Bronchial epithelial cell (primary cell): ENCODE measurements around the gene ADAM19. TPM values are rescaled to one million over a fixed set of nuclear protein-coding genes. Genes with fewer than 3 reads are reported as not detected.

Experiments
- DNase-seq: peaks from one replicate; pipeline ENCODE4 v3.0.0-alpha.2; 2010; ENCODE audit warnings: low read depth
- FAIRE-seq: peaks from 2 replicates; lab custom pipeline; 2011; peaks lifted over from hg19 to GRCh38; lab: Jason Lieb, UNC
- H3K27me3 ChIP-seq: 2 replicates; pipeline ENCODE4 v1.5.1; 2011; ENCODE audit warnings: low read length; ENCODE audit not compliant: control insufficient read depth, insufficient read depth
- H3K36me3 ChIP-seq: 2 replicates; pipeline ENCODE4 v1.5.1; 2011; ENCODE audit warnings: low read length; ENCODE audit not compliant: control insufficient read depth, insufficient read depth
- H3K4me3 ChIP-seq: 2 replicates; pipeline ENCODE4 v1.5.1; 2011; ENCODE audit warnings: mild to moderate bottlenecking, low read depth, low read length, control low read depth
- CTCF ChIP-seq: IDR thresholded peaks from 2 replicates; pipeline ENCODE4 v1.5.1; 2011; ENCODE audit warnings: mild to moderate bottlenecking, moderate library complexity, low read length, control low read depth, inconsistent platforms; ENCODE audit not compliant: insufficient read depth, severe bottlenecking
- total RNA-seq: library from RNA; depleted of rRNA; stranded (reverse); fragments of >200 nt; gene quantifications from 2 replicates; pipeline ENCODE4 v1.2.1, GENCODE V29; 2014

ADAM19 gene
- total RNA-seq, 1 donor from 2014 or later, result 0.79 TPM

DNA sequence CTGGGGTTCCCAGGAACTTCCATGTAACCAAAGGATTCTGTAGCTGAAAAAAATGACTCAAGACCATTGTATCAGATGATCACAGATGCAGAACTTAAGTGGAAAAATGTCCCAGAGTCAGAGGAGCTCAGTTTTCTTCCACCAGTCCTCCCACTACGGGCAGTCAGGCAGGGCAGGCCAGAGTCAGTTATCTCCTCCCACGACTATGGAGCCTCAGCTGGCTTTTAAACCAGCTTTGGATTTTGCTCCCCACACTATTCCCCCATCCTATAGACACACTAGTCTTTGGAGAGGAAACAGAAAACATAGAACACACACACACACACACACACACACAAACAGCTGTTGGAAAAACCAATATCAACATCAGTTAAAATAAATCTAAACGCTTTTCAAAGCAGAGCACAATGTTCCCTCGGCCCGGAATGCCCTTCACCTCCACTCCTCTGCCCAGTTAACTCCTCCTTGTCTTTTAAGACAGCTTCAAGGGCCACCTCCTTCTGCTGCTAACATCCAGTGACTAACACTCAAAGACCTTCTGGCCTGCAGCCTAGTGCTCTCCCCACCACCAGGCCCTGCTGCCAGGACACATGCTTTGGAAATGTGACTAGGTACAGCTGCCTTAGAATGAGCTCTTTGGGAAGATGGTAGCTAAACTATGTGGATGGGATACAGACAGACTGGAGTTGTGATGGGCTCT, 58.8 kb downstream of the ADAM19 start:
- no peak for TF ChIP-seq CTCF
- no peaks in the 10 kb centered on the region for H3K27me3 ChIP-seq
- no peaks in the 10 kb centered on the region for H3K36me3 ChIP-seq
- no peak overlapping the region for H3K4me3 ChIP-seq
- FAIRE-seq, result no peak
- DNase-seq, result peak; percentile 17

DNA sequence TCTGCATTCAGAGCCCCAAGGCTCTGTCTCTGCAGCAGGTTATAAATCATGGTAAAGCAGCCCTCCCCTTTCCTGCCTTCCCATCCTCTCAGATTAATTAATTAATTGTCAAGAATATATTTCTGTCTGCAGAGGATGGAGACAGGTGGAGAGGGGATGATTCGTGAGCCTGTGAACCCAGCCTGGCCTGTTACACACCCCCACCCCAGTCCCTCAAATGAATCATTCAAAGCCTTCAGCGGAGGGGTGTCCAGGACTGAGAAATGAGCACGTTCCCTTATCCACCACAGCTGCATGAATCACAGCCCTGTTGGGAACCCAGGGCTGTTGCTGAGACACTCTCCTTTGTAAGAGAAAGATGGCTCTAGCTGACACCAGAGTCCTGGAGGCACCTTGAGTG, 59.6 kb downstream of the ADAM19 start:
- TF ChIP-seq CTCF, result no peak
- Histone ChIP-seq H3K27me3 (no peaks in the 10 kb centered on the region), H3K4me3 (no peak overlapping the region), H3K36me3 (no peaks in the 10 kb centered on the region)
- FAIRE-seq (no peak), DNase-seq (peak; percentile 68)

DNA sequence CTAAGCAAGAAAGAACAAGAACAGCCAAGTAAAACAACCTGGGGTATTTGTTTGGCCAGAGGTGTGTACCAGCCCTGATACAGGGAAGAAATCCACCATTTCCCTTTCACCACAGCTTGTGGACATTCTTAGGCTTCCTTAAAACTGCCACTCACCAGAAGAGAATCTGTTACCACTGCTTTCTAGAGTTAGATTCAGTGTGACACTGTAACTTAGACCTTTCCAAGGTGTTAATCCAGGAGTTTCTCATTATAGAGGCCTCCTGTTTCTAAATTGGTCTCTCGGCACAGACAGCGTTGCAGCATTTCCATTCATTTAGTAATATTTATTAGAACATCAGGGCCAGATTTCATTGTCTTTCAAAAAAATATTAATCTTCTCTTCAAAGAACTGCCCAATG, 60.6 kb downstream of the ADAM19 start:
- no peak for FAIRE-seq
- no peak for DNase-seq
- H3K27me3 ChIP-seq, result no peaks in the 10 kb centered on the region
- TF ChIP-seq CTCF, result no peak
- no peak overlapping the region for H3K4me3 ChIP-seq
- H3K36me3 ChIP-seq, result no peaks in the 10 kb centered on the region

DNA sequence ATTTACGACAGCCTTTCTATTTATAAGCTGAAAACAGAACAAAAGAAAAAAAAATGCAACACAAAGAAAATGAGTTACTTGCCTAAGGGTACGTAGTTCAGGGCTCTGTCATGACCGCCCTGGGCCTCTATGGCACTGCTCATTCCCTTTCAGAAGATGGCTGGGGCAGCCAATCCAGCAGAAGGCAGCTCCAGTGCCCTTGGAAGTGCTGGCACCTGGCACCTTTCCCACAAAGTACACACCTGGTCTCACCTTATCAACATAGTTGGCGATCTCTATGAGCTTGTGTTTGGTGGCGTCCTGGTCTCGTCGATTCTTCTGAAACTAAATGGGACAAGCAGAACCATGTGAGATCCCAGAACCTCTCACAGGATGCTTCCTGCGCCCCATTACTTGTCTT, 62.4 kb downstream of the ADAM19 start:
- H3K36me3 ChIP-seq, result no peaks in the 10 kb centered on the region
- no peak for TF ChIP-seq CTCF
- no peak for FAIRE-seq

DNA sequence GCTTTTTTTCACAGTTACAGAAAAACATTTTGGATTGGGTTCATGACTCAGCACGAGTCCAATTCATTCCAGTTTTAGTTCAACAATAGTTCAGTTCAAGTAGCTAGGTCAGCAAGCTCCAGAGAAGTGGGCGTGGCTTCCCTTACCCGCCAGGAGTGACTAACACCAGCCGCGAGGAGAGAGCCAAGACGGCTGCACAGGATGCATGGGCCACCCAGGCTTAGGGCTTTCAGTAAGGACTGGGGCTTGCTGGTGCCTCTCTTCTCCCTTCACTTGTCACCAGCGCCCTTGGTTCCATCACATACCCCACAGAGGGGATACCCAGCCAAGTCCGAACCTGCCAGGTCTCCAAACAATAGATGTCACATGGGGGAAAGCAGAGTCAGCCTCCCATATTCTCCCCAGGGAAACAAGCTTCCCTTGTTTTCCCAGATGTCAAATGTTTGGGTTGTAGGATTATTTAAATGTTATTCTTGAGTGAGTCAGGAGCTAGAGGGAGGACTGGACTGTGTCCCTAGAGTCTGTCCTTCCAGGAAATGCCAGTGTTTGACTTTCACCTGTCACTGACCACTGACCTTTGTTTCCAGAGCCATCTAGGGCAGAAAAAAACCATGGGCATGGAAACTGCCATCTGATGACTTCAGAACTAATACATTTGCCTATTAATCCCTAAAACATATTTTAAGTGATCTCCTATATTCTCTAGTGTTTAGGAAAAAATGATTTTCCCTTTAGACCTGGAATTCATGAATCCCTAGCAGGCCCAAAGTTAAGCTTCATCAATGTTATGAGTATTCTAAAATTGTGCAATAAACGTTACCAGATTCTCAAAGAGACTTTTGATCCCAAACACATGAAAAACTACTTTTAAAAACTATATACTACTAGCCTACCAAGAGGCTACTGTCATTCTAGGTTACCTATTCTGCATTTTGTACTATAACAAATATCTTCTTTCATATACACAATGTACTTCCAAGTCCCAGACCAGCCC, 63.6 kb downstream of the ADAM19 start:
- Histone ChIP-seq H3K4me3 (no peak overlapping the region), H3K27me3 (no peaks in the 10 kb centered on the region), H3K36me3 (no peaks in the 10 kb centered on the region)
- no peak for FAIRE-seq
- peak; percentile 89 for DNase-seq
- TF ChIP-seq CTCF, result no peak

More for the DNA sequence above, 62.4 kb downstream of the ADAM19 start:
- Histone ChIP-seq H3K27me3 (no peaks in the 10 kb centered on the region), H3K4me3 (no peak overlapping the region)
- DNase-seq, result no peak
